Loucy (cell line): Measurements from ENCODE around the gene SH3RF3.

Source experiments
- H2AFZ ChIP-seq: fragments of 200-600 bp; sonication (generic); 2 replicates; pipeline ENCODE4 v1.6.0; 2016; ENCODE audit warnings: antibody characterized with exemption, mild to moderate bottlenecking, low read length, moderate library complexity
- H3F3A ChIP-seq: fragments of 200-600 bp; 2 replicates; pipeline ENCODE4 v1.6.0; 2016; ENCODE audit warnings: antibody characterized with exemption, low read depth, mild to moderate bottlenecking
- H3K27me3 ChIP-seq: fragments of 200-600 bp; sonication (generic); 2 replicates; pipeline ENCODE4 v1.6.1; 2014; ENCODE audit warnings: low read length, mild to moderate bottlenecking; ENCODE audit not compliant: insufficient read depth, poor library complexity, severe bottlenecking
- H3K36me3 ChIP-seq: fragments of 200-600 bp; sonication (generic); 2 replicates; pipeline ENCODE4 v1.6.1; 2016; ENCODE audit warnings: low read length; ENCODE audit not compliant: insufficient read depth
- H3K4me1 ChIP-seq: fragments of 200-600 bp; sonication (generic); 2 replicates; pipeline ENCODE4 v1.5.1; 2014; ENCODE audit warnings: low read length, mild to moderate bottlenecking; ENCODE audit not compliant: insufficient read depth, poor library complexity, severe bottlenecking
- H3K4me2 ChIP-seq: fragments of 200-600 bp; sonication (generic); 2 replicates; pipeline ENCODE4 v1.6.0; 2014; ENCODE audit warnings: antibody characterized with exemption, low read length, low read depth, mild to moderate bottlenecking; ENCODE audit not compliant: poor library complexity, severe bottlenecking
- H3K4me3 ChIP-seq: fragments of 200-600 bp; sonication (generic); 2 replicates; pipeline ENCODE4 v1.5.1; 2014; ENCODE audit warnings: low read length, mild to moderate bottlenecking, mixed read lengths; ENCODE audit not compliant: poor library complexity, severe bottlenecking
- H3K79me2 ChIP-seq: fragments of 200-600 bp; sonication (generic); 2 replicates; pipeline ENCODE4 v1.6.1; 2014; ENCODE audit warnings: low read length; ENCODE audit not compliant: insufficient read depth
- H3K9ac ChIP-seq: fragments of 200-600 bp; sonication (generic); 2 replicates; pipeline ENCODE4 v1.6.0; 2014; ENCODE audit warnings: mild to moderate bottlenecking, low read depth, low read length, moderate library complexity; ENCODE audit not compliant: poor library complexity, severe bottlenecking
- H3K9me2 ChIP-seq: fragments of 200-600 bp; sonication (generic); replicated peaks from 2 replicates; pipeline ENCODE4 v1.6.1; 2016; ENCODE audit warnings: low read depth, low read length, mixed read lengths
- H3K9me3 ChIP-seq: fragments of 200-600 bp; sonication (generic); 2 replicates; pipeline ENCODE4 v1.6.1; 2014; ENCODE audit warnings: mild to moderate bottlenecking, antibody characterized with exemption, low read length, low read depth; ENCODE audit not compliant: insufficient read depth
- H4K20me1 ChIP-seq: fragments of 200-600 bp; sonication (generic); 2 replicates; pipeline ENCODE4 v1.6.0; 2014; ENCODE audit warnings: antibody characterized with exemption, low read length, mild to moderate bottlenecking; ENCODE audit not compliant: insufficient read depth, poor library complexity, severe bottlenecking
- EZH2phosphoT487 ChIP-seq: fragments of 200-600 bp; IDR thresholded peaks from 2 replicates; pipeline ENCODE4 v1.6.1; 2018; ENCODE audit warnings: antibody characterized with exemption, mild to moderate bottlenecking, moderate library complexity, borderline replicate concordance
- TF ChIP-seq, protein P1 (sequence below): fragments of 200-600 bp; sonication (generic); conservative IDR thresholded peaks from 2 replicates; pipeline ENCODE4 v1.5.1; 2014; ENCODE audit warnings: mild to moderate bottlenecking, antibody characterized with exemption, low read length

SH3RF3 gene

GRCh38 chr2:109285244-109285651 lies 156.2 kb downstream of the SH3RF3 start:
- Histone ChIP-seq H4K20me1 (no peaks in the 10 kb centered on the region), H3K9ac (no peak overlapping the region), H3K4me1 (peaks cover 18% of the 10 kb centered on the region), H3K36me3 (no peaks in the 10 kb centered on the region), H3K9me2 (no peaks in the 10 kb centered on the region), H2AFZ (no peak overlapping the region), H3K27me3 (no peaks in the 10 kb centered on the region), H3K79me2 (peaks cover 8% of the 10 kb centered on the region), H3K9me3 (no peaks in the 10 kb centered on the region), H3F3A (no peaks in the 10 kb centered on the region), H3K4me2 (no peak overlapping the region), H3K4me3 (no peak overlapping the region)
- no peak for TF ChIP-seq EZH2phosphoT487
- TF ChIP-seq, protein P1, sequence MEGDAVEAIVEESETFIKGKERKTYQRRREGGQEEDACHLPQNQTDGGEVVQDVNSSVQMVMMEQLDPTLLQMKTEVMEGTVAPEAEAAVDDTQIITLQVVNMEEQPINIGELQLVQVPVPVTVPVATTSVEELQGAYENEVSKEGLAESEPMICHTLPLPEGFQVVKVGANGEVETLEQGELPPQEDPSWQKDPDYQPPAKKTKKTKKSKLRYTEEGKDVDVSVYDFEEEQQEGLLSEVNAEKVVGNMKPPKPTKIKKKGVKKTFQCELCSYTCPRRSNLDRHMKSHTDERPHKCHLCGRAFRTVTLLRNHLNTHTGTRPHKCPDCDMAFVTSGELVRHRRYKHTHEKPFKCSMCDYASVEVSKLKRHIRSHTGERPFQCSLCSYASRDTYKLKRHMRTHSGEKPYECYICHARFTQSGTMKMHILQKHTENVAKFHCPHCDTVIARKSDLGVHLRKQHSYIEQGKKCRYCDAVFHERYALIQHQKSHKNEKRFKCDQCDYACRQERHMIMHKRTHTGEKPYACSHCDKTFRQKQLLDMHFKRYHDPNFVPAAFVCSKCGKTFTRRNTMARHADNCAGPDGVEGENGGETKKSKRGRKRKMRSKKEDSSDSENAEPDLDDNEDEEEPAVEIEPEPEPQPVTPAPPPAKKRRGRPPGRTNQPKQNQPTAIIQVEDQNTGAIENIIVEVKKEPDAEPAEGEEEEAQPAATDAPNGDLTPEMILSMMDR: no peak

DNA sequence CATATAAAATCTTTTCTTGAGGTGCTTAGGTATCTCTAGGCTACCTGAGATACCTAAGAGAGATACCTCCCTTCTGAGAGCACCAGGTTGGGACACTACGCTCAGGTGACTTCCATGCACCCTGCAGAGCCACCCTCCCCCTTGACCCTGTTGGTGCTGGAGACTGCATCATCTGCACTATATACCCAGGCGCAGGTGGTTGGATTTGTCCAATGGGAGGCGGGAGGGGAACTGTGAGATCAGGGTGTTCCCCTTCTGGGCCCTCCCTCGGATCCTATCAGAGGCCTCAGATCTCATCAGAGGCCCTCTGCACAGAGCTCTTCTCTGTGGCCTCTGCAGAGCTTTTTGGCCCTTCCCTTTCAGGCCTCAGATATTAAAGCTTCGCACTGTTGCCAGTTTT lies 158.4 kb downstream of the SH3RF3 start:
- no peak overlapping the region for H3K4me2 ChIP-seq
- no peak overlapping the region for H3K9ac ChIP-seq
- no peaks in the 10 kb centered on the region for H4K20me1 ChIP-seq
- H2AFZ ChIP-seq: no peak overlapping the region
- no peaks in the 10 kb centered on the region for H3K9me3 ChIP-seq
- TF ChIP-seq, protein P1: no peak
- no peak for TF ChIP-seq EZH2phosphoT487
- no peaks in the 10 kb centered on the region for H3F3A ChIP-seq
- H3K36me3 ChIP-seq: no peaks in the 10 kb centered on the region
- H3K79me2 ChIP-seq: peaks cover 2% of the 10 kb centered on the region; the same call in 1 of the 2 replicates
- H3K4me1 ChIP-seq: peaks cover 13% of the 10 kb centered on the region
- no peaks in the 10 kb centered on the region for H3K27me3 ChIP-seq
- H3K4me3 ChIP-seq: no peak overlapping the region
- H3K9me2 ChIP-seq: no peaks in the 10 kb centered on the region

- Histone ChIP-seq H3K27me3 (no peaks in the 10 kb centered on the region), H4K20me1 (no peaks in the 10 kb centered on the region), H3K4me1 (peaks cover 13% of the 10 kb centered on the region), H3K9me2 (no peaks in the 10 kb centered on the region), H3K36me3 (no peaks in the 10 kb centered on the region), H3K79me2 (peaks cover 2% of the 10 kb centered on the region; the same call in 1 of the 2 replicates), H3K4me3 (no peak overlapping the region), H2AFZ (no peak overlapping the region), H3K4me2 (no peak overlapping the region), H3K9me3 (no peaks in the 10 kb centered on the region), H3K9ac (no peak overlapping the region), H3F3A (no peaks in the 10 kb centered on the region)
- TF ChIP-seq, protein P1: no peak
- TF ChIP-seq EZH2phosphoT487: no peak
Measured at GRCh38 chr2:109287838-109288237, 158.8 kb downstream of the SH3RF3 start.
